ENCODE measurements around the gene TNFRSF6B. TPM values are rescaled to one million over a fixed set of nuclear protein-coding genes. Genes with fewer than 3 reads are reported as not detected.

Gene TNFRSF6B
- total RNA-seq, 1 experiment from 2014 or later: 4.6 TPM

- H4K20me1 ChIP-seq (ENCODE audit: insufficient read depth, low read depth, low read length): no peaks in the 10 kb centered on the region
- no peaks in the 10 kb centered on the region for H3K9me2 ChIP-seq (replicated peaks; ENCODE audit: insufficient read depth, low read length)
- H2AFZ ChIP-seq (ENCODE audit: low read length): no peak overlapping the region
- no peaks in the 10 kb centered on the region for H3K36me3 ChIP-seq (ENCODE audit: insufficient read depth, low read length)
- no peaks in the 10 kb centered on the region for H3K4me1 ChIP-seq (ENCODE audit: low read length)
- no peak for DNase-seq
- no peak overlapping the region for H3K9ac ChIP-seq (ENCODE audit: low read length)
- H3K79me2 ChIP-seq (ENCODE audit: low read length): no peaks in the 10 kb centered on the region
- H3K4me3 ChIP-seq (ENCODE audit: low read length): no peak overlapping the region
- no peak overlapping the region for H3K4me2 ChIP-seq (ENCODE audit: low read depth, low read length, poor library complexity, severe bottlenecking)
- H3K27ac ChIP-seq (ENCODE audit: low read length): no peak overlapping the region
- H3K9me3 ChIP-seq (ENCODE audit: low read length): no peaks in the 10 kb centered on the region
- no peaks in the 10 kb centered on the region for H3K27me3 ChIP-seq (ENCODE audit: low read length)
These were observed 11.0 kb upstream of the TNFRSF6B start for GRCh38 chr20:63685269-63686026.

GRCh38 chr20:63686094-63686491, 10.4 kb upstream of the TNFRSF6B start:
- Histone ChIP-seq H3K4me3 (ENCODE audit: low read length) (no peak overlapping the region), H3K9ac (ENCODE audit: low read length) (no peak overlapping the region), H3K27ac (ENCODE audit: low read length) (no peak overlapping the region), H3K9me3 (ENCODE audit: low read length) (no peaks in the 10 kb centered on the region), H3K4me1 (ENCODE audit: low read length) (no peaks in the 10 kb centered on the region), H3K36me3 (ENCODE audit: insufficient read depth, low read length) (no peaks in the 10 kb centered on the region), H3K9me2 (replicated peaks; ENCODE audit: insufficient read depth, low read length) (no peaks in the 10 kb centered on the region), H2AFZ (ENCODE audit: low read length) (no peak overlapping the region), H4K20me1 (ENCODE audit: insufficient read depth, low read depth, low read length) (no peaks in the 10 kb centered on the region), H3K27me3 (ENCODE audit: low read length) (no peaks in the 10 kb centered on the region), H3K79me2 (ENCODE audit: low read length) (no peaks in the 10 kb centered on the region), H3K4me2 (ENCODE audit: low read depth, low read length, poor library complexity, severe bottlenecking) (no peak overlapping the region)
- no peak for DNase-seq

GRCh38 chr20:63686492-63687321, 9.7 kb upstream of the TNFRSF6B start:
- Histone ChIP-seq H3K9me3 (ENCODE audit: low read length) (no peaks in the 10 kb centered on the region), H3K36me3 (ENCODE audit: insufficient read depth, low read length) (0 out of 2 replicates have a peak, but pooled peaks cover 2% of the 10 kb centered on the region), H3K27me3 (ENCODE audit: low read length) (no peaks in the 10 kb centered on the region), H4K20me1 (ENCODE audit: insufficient read depth, low read depth, low read length) (no peaks in the 10 kb centered on the region), H3K9me2 (replicated peaks; ENCODE audit: insufficient read depth, low read length) (no peaks in the 10 kb centered on the region), H2AFZ (ENCODE audit: low read length) (no peak overlapping the region), H3K9ac (ENCODE audit: low read length) (no peak overlapping the region), H3K27ac (ENCODE audit: low read length) (no peak overlapping the region), H3K79me2 (ENCODE audit: low read length) (no peaks in the 10 kb centered on the region), H3K4me1 (ENCODE audit: low read length) (no peaks in the 10 kb centered on the region), H3K4me2 (ENCODE audit: low read depth, low read length, poor library complexity, severe bottlenecking) (no peak overlapping the region), H3K4me3 (ENCODE audit: low read length) (no peak overlapping the region)
- DNase-seq: no peak

GRCh38 chr20:63687419-63688178, 8.9 kb upstream of the TNFRSF6B start:
- 0 out of 2 replicates have a peak, but pooled peaks cover 2% of the 10 kb centered on the region for H3K36me3 ChIP-seq (ENCODE audit: insufficient read depth, low read length)
- no peaks in the 10 kb centered on the region for H4K20me1 ChIP-seq (ENCODE audit: insufficient read depth, low read depth, low read length)
- no peaks in the 10 kb centered on the region for H3K9me2 ChIP-seq (replicated peaks; ENCODE audit: insufficient read depth, low read length)
- H3K79me2 ChIP-seq (ENCODE audit: low read length): no peaks in the 10 kb centered on the region
- no peaks in the 10 kb centered on the region for H3K9me3 ChIP-seq (ENCODE audit: low read length)
- no peaks in the 10 kb centered on the region for H3K27me3 ChIP-seq (ENCODE audit: low read length)
- no peak overlapping the region for H3K4me3 ChIP-seq (ENCODE audit: low read length)
- no peak overlapping the region for H3K9ac ChIP-seq (ENCODE audit: low read length)
- H3K27ac ChIP-seq (ENCODE audit: low read length): no peak overlapping the region
- H3K4me2 ChIP-seq (ENCODE audit: low read depth, low read length, poor library complexity, severe bottlenecking): no peak overlapping the region
- H2AFZ ChIP-seq (ENCODE audit: low read length): no peak overlapping the region
- no peak for DNase-seq
- no peaks in the 10 kb centered on the region for H3K4me1 ChIP-seq (ENCODE audit: low read length)

GRCh38 chr20:63688228-63689045, 8.0 kb upstream of the TNFRSF6B start:
- Histone ChIP-seq H3K4me1 (ENCODE audit: low read length) (no peaks in the 10 kb centered on the region), H3K79me2 (ENCODE audit: low read length) (no peaks in the 10 kb centered on the region), H3K9me3 (ENCODE audit: low read length) (no peaks in the 10 kb centered on the region), H2AFZ (ENCODE audit: low read length) (no peak overlapping the region), H3K36me3 (ENCODE audit: insufficient read depth, low read length) (0 out of 2 replicates have a peak, but pooled peaks cover 2% of the 10 kb centered on the region), H3K9me2 (replicated peaks; ENCODE audit: insufficient read depth, low read length) (no peaks in the 10 kb centered on the region), H3K27ac (ENCODE audit: low read length) (no peak overlapping the region), H3K4me2 (ENCODE audit: low read depth, low read length, poor library complexity, severe bottlenecking) (no peak overlapping the region), H3K9ac (ENCODE audit: low read length) (no peak overlapping the region), H3K27me3 (ENCODE audit: low read length) (no peaks in the 10 kb centered on the region), H3K4me3 (ENCODE audit: low read length) (no peak overlapping the region), H4K20me1 (ENCODE audit: insufficient read depth, low read depth, low read length) (no peaks in the 10 kb centered on the region)
- no peak for DNase-seq

- no peak overlapping the region for H3K4me3 ChIP-seq (ENCODE audit: low read length)
- H3K9me3 ChIP-seq (ENCODE audit: low read length): no peaks in the 10 kb centered on the region
These were observed 7.1 kb upstream of the TNFRSF6B start for GRCh38 chr20:63689046-63690002.

More at GRCh38 chr20:63689046-63690002, 7.1 kb upstream of the TNFRSF6B start:
- H2AFZ ChIP-seq (ENCODE audit: low read length): no peak overlapping the region
- no peak overlapping the region for H3K27ac ChIP-seq (ENCODE audit: low read length)
- H3K4me1 ChIP-seq (ENCODE audit: low read length): no peaks in the 10 kb centered on the region
- H3K9me2 ChIP-seq (replicated peaks; ENCODE audit: insufficient read depth, low read length): no peaks in the 10 kb centered on the region
- no peaks in the 10 kb centered on the region for H3K79me2 ChIP-seq (ENCODE audit: low read length)
- no peak for DNase-seq
- no peaks in the 10 kb centered on the region for H4K20me1 ChIP-seq (ENCODE audit: insufficient read depth, low read depth, low read length)
- no peaks in the 10 kb centered on the region for H3K27me3 ChIP-seq (ENCODE audit: low read length)
- H3K36me3 ChIP-seq (ENCODE audit: insufficient read depth, low read length): peaks cover 4% of the 10 kb centered on the region; the same call in 1 of the 2 replicates
- no peak overlapping the region for H3K4me2 ChIP-seq (ENCODE audit: low read depth, low read length, poor library complexity, severe bottlenecking)
- H3K9ac ChIP-seq (ENCODE audit: low read length): no peak overlapping the region

Measured in Karpas-422 (cell line).